Nephron (organoid): Measurements from ENCODE around the gene WDR7.

ENCODE experiments used
- H3K27ac Mint-ChIP-seq, 3 experiments: 2 replicates each; pipeline ENCODE4 v1.8.0; 2020; ENCODE audit warnings: mixed read lengths in 3 of 3, mild to moderate bottlenecking in 2 of 3, moderate library complexity in 1 of 3
- H3K27me3 Mint-ChIP-seq: 2 replicates; pipeline ENCODE4 v1.8.0; 2021; ENCODE audit warnings: low read depth, mild to moderate bottlenecking, moderate library complexity, mixed read lengths
- H3K36me3 Mint-ChIP-seq: 2 replicates; pipeline ENCODE4 v1.8.0; 2020; ENCODE audit warnings: low read depth, mixed read lengths
- H3K4me1 Mint-ChIP-seq: 2 replicates; pipeline ENCODE4 v1.8.0; 2020; ENCODE audit warnings: mixed read lengths
- H3K4me3 Mint-ChIP-seq, 3 experiments: 2 replicates each; pipeline ENCODE4 v1.8.0; 2020; ENCODE audit warnings: mild to moderate bottlenecking in 3 of 3, mixed read lengths in 3 of 3, moderate library complexity in 2 of 3
- H3K9me3 Mint-ChIP-seq: 2 replicates; pipeline ENCODE4 v1.8.0; 2020; ENCODE audit warnings: mixed read lengths
- TF ChIP-seq, protein P1 (sequence below), 3 experiments: fragments of 200-600 bp; sonication (generic); IDR thresholded peaks; one replicate each; pipeline ENCODE4 v1.5.0; 2021; ENCODE audit warnings: antibody characterized with exemption in 3 of 3; ENCODE audit not compliant: unreplicated experiment in 3 of 3

The WDR7 gene

GRCh38 chr18:56945171-56946083, 294.3 kb downstream of the WDR7 start:
- Mint-ChIP-seq H3K4me3 (no peak overlapping the region), H3K9me3 (no peaks in the 10 kb centered on the region), H3K27ac (no peak overlapping the region), H3K36me3 (no peaks in the 10 kb centered on the region), H3K27me3 (no peaks in the 10 kb centered on the region), H3K4me1 (no peaks in the 10 kb centered on the region)
- TF ChIP-seq, protein P1, sequence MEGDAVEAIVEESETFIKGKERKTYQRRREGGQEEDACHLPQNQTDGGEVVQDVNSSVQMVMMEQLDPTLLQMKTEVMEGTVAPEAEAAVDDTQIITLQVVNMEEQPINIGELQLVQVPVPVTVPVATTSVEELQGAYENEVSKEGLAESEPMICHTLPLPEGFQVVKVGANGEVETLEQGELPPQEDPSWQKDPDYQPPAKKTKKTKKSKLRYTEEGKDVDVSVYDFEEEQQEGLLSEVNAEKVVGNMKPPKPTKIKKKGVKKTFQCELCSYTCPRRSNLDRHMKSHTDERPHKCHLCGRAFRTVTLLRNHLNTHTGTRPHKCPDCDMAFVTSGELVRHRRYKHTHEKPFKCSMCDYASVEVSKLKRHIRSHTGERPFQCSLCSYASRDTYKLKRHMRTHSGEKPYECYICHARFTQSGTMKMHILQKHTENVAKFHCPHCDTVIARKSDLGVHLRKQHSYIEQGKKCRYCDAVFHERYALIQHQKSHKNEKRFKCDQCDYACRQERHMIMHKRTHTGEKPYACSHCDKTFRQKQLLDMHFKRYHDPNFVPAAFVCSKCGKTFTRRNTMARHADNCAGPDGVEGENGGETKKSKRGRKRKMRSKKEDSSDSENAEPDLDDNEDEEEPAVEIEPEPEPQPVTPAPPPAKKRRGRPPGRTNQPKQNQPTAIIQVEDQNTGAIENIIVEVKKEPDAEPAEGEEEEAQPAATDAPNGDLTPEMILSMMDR (IDR thresholded peaks at IDR 0.05; ENCODE audit: unreplicated experiment in 3 of 3), result no peak

GRCh38 chr18:56947236-56947635, 296.1 kb downstream of the WDR7 start:
- Mint-ChIP-seq H3K36me3 (no peaks in the 10 kb centered on the region), H3K27ac (no peak overlapping the region), H3K9me3 (no peaks in the 10 kb centered on the region), H3K4me3 (no peak overlapping the region), H3K4me1 (peaks cover 4% of the 10 kb centered on the region), H3K27me3 (no peaks in the 10 kb centered on the region)
- TF ChIP-seq, protein P1 (IDR thresholded peaks at IDR 0.05; ENCODE audit: unreplicated experiment in 3 of 3), result no peak

DNA sequence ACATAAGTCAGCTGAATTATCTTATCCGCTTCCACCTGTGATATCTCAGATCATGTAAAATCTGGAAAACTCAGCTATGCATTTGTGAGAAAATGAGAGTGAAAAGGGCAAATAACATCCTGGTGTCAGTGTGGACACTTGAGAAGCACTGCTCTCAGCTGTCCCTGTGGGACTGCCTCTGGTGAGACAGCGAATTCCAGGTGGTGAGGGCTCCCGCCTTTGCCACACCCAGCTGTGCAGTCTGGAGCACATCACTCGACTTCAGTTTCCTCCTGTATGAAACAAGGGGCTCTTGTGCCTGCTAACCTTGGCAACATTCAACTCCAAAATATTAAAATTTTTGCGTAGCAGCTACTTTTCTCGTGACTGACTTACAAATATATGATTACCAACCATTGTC, 300.9 kb downstream of the WDR7 start:
- Mint-ChIP-seq H3K4me3 (no peak overlapping the region), H3K27ac (no peak overlapping the region), H3K4me1 (peaks cover 4% of the 10 kb centered on the region), H3K27me3 (no peaks in the 10 kb centered on the region), H3K9me3 (no peaks in the 10 kb centered on the region), H3K36me3 (no peaks in the 10 kb centered on the region)
- TF ChIP-seq, protein P1 (IDR thresholded peaks at IDR 0.05; ENCODE audit: unreplicated experiment in 3 of 3), result no peak

DNA sequence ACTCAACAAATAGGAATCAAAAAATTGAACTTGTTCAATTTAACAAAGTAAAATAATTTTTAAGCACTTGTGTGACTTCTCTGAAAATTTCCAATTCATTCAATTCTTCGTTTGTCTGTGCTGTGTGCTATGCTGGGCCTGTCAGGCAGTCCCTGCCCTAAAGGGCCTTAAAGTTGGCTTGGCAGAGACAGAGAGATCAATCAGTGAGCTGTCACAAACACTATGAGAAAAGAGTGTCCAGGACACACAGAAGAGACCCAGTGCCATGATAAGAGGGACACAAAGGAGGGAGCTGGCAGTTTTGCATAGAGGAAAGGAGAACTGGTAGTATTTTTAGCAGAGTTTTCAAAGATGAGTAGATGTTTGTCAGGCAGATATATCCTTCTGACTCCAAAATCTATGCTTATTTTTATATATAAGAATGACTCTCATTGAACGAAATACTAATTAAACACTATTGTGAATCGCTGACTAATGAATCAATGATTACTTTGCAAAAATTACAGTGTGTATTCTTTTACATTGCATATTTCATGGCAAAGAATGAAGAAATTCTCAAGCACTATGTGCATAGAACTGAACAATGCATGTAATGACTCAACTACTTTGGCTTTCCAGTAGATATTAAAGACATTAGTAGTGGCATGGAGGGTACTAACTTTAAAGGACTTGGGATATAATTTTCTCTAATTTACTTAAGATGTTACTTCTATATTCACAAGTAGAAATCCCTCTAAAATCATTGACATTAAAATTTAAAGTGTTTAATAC, 302.5 kb downstream of the WDR7 start:
- Mint-ChIP-seq H3K27ac (no peak overlapping the region), H3K27me3 (no peaks in the 10 kb centered on the region), H3K9me3 (no peaks in the 10 kb centered on the region), H3K36me3 (no peaks in the 10 kb centered on the region), H3K4me1 (peaks cover 4% of the 10 kb centered on the region), H3K4me3 (no peak overlapping the region)
- TF ChIP-seq, protein P1 (IDR thresholded peaks at IDR 0.05; ENCODE audit: unreplicated experiment in 3 of 3), result no peak

- Mint-ChIP-seq H3K9me3 (no peaks in the 10 kb centered on the region), H3K4me3 (no peak overlapping the region)
Observed at GRCh38 chr18:56955490-56955889, 304.3 kb downstream of the WDR7 start.

More at GRCh38 chr18:56955490-56955889, 304.3 kb downstream of the WDR7 start:
- H3K27me3 Mint-ChIP-seq, result no peaks in the 10 kb centered on the region
- no peak overlapping the region for H3K27ac Mint-ChIP-seq
- peaks cover 4% of the 10 kb centered on the region for H3K4me1 Mint-ChIP-seq
- TF ChIP-seq, protein P1 (IDR thresholded peaks at IDR 0.05; ENCODE audit: unreplicated experiment in 3 of 3), result no peak
- peaks cover 4% of the 10 kb centered on the region for H3K36me3 Mint-ChIP-seq
